Iris pigment epithelial cell (primary cell): ENCODE results near the gene ANTXR2.

Experiments used
- DNase-seq: peaks from one replicate; pipeline ENCODE4 v3.0.0-alpha.2; 2011; ENCODE audit warnings: low read depth

The ANTXR2 gene

DNA sequence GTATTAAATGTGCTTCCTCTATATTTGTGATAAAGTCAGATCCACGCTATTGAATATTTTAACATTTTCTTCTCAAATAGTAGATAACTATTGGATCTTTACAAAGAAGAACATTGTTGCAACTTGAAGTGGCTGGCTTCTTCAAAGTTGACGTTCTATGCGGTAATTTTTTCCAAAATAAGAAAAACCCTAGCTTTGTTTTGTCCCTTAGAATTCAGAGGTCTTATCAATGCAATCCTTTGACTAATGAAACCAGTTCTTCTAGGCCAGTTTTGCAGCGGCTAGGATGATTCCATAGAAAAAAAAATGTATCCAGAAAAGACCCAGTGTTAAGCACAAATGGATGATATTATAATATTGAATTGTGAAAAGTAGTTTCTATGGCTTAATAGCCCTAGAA, 89.6 kb downstream of the ANTXR2 start:
- DNase-seq = no peak

DNA sequence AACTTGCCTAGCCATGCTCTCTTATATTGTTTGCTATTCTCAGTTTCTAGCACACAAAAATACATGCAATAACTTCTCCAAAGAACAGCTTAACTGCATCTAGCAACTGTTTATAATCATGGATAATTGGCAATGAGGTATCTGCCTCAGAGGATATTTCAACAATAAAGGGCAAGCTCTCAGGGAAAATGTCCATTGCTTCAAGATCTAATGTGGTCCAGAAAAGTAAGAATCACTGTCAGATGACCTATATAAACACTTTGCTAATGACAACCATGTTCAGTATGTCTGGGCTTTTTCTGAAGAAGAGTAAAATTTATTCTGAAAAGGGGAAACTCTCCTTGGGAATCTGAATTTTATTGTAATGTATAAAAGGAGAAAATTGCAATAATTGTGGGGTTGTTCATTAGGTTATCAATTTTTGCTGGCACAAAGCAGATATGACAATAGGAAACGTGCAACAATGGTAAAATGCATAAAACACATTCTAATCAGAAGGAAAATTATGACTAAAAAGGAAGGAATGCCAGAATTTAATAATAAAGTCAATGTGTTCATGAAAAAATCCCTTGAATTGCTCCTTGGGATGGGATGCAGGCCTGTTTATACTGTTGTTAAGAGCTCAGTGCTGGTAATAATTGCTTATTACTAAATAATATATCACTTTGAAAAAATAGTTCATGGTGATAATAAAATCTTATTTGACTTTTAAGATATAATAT, 90.3 kb downstream of the ANTXR2 start:
- DNase-seq = peak; percentile 14

DNA sequence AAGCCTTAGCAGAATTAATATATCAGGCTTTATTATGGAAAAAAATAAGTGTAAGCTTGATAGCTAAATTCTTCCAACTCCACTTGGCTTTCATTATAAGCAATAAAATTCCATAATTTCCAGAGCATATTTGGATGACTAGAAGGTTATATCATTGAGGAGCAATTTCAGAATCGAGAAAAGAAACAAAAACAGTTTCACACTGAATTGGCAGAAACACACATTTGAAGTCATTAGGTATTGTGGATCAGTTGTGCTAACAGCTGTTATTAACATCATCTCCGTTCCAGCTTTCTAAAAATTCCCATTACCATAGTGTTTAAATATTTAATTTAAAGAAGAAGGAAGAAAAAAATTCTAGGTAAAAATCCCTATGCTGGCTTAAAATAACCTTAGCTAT, 92.6 kb downstream of the ANTXR2 start:
- DNase-seq = no peak

DNA sequence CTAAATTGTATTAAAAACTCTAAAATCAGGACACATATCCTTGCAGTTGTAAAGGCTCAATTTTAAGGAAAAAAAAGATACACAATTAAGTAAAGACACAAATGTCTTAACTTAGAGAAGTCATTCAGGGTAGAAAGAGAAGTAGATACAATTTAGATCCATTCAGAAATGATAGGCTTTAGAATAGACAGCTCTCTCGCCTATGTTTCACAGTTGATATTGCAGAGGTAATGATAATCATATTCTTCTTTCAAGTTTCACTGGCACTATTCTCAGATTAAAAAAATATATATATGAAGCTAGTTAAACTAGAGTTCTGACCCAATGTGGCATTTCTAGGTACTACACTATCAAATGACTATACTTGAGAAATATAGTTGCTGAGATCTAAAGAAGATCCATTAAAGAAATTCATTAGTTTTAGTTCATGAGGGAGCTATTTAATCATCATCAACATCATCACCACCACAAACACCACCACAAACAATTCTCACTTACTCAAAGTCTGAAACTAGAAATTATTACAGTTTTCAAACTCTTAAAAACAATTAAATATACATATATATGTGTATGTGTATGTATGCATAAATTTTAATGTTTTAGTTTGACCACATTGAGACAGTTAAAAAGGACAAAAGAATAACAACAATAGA, 93.1 kb downstream of the ANTXR2 start:
- DNase-seq = no peak

DNA sequence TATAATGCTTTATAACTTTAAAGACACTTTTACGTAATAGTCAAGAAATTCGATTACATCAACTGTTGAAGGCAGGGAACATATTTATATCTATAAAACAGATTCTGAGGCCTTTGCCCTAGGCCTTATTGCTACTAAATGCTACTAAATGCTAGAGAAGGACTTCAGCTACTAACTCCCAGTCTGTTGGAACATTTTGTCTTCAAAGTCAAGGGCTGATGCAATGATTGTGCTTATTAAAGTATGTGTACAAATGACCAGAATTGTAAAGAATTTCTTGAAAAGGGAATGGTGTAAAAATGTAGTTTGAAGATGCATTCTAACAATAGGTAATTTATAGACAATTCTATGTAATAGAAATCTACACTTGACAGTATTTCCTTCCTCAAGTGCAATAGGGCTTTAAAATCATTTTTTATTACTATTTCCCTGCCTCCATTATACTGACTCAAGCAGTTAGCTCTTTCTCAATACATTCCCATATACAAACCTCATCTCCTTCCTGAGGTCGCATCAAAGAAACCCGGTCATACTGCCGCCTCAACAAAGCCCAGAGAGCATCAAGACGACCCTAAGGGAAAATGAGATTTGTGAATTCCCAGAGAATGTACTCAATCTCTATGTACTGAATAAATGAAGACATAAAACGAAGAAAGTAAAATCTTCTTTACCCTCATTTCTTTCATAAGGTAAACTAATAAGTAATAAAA, 95.7 kb downstream of the ANTXR2 start:
- DNase-seq = peak; percentile 77

DNA sequence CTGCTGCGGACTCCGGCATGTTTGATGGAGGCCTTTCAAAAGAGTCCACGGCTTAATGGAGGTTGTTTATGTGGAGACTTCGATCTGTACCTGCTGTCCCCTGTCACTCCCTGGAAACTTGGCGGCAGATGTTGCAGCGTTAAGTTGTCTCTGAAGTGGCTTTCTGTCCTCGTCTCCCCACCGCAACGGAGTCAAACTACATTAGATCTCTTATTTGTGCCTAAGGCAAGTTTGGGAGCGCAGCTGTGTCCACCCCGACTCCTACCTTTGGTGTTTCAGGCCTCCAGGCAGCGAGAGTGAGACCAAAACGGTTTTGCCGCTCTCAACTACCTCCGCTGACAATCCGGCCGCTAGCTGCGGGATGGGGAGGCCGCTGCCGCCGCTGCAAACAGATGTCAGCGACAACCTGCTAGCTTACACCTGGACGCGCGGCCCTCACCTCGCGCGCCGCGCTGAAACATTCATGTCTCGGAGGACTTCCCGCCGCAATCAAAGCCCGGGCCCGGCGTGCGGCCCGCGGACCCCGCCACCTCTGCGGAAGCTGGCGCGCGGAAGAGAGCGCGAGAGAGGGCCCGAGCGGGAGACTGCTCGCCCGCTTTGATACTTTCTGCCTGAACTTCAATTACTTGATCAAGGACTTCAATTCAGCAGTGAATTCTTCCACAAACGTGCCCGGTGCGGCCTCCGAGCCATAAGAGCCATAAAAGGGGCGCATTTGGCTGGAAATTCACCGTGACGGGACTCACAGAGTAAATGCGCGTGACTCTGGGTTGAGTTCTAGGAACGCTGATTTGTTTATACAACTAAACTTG, 108.4 kb downstream of the ANTXR2 start:
- no peak for DNase-seq

DNA sequence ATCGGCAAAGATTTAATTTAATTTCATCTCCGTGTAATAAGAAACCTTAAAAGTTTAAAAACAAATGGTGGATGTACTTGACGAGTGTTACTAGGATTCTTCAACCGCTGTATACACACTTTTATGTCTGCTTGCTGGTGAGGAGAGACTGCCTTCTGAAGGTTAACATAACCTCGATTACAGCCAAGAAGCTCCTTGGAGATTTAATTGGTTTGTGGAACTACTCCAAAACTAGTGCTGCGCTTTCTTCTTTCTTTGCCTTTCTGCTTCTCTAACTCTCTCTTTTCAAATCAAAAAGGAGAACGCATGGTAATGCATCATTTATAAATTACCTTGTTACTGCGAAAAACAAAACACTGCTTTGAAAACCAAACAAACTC, 109.0 kb downstream of the ANTXR2 start:
- no peak for DNase-seq

DNA sequence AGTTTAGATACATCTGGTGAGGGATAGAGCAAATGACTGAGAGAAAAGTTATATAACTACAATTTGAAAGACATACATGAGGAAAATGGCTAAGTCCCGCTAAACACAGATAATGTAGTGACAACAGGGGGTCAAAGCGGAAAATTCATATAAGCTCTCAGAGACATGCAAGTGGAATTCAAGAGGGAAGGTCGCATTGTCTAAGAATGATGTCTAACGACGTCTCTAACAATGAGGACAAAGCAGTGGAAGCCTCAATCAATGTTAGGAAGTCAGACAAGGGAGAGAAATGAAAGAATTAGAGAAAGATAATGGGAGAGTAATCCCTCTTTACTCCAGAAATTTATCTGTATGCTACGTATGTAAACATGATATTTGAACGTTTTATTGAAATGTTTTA, 113.4 kb downstream of the ANTXR2 start:
- DNase-seq = no peak

DNA sequence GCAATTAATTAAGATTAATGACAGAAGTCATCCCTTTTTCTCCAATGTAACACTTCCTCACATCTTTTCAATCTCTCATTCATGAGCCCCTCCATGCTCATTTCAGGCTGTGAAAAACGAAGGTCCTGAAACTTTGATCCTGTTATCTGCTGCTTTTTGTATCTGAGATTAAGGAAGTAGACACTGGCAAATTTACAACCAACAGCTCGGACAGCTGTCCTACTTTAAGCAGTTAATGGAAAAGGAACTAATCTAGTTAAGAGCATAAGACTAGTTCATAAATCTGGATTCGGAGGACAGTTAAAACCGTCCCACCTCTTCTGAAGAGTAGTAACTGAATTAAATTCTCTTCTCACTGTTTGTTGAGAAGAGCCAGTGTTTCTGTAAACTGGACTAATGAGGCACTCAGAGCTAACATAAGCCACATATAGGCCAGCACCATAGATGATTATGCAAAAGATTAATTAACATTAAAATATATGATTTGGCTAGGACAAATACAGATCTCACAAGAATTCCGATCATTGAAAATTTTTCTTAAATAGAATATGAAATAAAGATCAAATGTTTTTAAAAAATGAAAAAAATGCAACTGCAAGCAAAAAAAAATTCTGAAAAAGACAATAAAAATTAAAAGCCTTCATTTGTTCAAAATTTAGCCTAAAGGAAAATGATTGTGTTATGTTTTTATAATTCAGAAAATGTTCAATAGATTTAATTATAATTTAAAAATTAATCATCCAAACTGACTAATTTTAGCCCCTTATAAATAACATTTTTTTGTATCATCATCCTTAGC, 114.4 kb downstream of the ANTXR2 start:
- no peak for DNase-seq

DNA sequence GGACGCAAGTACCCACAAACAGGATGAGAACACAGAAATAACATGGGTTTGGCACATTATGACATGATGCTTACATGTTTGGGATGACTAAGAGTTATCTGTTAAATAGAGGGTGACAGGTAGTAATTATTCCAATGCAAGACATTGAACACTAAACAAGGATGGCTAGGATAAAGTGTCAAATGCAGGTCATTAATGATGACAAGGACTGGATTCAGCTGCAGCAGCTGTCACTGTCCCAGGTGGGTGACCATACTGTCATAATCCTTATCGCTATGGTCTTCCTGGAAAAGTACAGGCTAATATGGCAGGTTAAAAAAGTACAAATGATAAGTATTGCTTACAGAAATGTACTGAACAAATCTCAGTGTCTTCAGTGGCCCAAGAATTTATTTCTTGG, 123.9 kb downstream of the ANTXR2 start:
- DNase-seq = no peak

DNA sequence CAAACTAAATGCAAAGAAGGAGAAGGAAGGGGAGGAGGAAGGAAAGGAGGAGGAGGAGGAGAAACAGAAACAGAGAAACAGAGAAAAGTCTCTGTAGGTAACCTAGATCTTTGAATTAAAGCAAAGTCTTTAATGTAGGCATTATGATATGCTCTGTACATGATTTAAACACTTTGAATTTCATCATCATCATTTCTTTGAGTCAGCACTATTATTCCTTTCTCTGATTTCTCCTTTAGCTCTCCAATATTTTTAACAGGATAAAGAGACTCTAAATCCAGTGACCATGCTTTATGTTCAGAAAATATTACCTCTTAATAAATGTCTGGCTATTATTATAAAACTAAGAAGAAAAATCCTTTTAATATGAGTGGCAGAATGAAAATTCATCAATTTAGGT, 124.3 kb downstream of the ANTXR2 start:
- no peak for DNase-seq

DNA sequence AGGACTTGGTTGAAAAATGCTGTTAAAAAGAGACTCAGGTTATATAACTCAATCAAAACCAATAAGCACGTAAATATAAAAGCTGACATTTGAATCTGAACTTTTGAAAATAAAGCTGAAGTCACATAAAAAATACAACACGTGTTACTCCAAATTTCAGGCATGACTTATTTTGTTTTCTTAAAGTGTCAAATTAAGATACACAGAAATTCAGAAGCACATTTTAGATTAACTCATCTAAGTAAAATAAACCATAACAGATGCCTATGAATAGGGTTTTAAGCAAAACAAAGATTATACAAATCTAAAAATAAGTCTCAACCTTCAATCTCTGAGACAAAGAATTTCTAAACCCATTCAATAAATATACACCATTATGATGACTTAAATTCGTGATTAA, 124.8 kb downstream of the ANTXR2 start:
- no peak for DNase-seq

DNA sequence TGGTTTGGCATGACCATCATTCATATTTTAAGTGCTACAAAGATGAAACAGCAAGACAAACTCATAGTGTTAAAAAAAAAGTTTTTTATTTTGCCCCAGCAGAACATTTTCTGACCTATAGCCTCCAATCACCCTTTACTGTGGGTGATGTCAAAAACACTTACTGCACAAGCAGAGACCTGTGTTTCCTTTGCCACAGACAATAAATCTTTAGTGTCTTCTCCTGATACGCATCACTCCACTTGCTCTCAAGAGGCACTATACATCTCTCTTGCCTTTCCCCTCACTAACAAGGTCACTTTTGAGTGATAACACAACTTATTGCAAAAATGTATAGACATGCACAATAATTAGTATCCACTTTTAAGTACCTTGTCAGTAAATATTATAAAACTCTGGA, 125.6 kb downstream of the ANTXR2 start:
- DNase-seq = no peak

DNA sequence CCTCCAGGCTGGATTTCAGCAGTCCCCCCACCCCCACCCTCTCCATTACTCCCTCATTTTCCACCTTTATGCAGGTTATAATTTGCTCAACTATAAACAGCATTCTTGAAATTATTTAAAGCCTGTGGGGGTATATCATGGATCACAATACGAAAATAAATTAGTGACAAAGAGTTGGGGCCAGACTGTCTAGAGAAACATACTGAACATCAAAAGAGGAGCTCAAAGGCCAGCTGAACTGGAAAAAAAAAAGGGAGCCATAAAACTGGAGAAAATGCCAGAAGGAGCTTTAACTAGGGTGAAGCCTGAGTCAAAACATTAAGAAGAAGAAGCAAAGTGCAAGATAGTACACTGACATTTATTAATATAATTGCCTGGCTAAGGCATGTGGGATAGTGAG, 137.8 kb downstream of the ANTXR2 start:
- DNase-seq = no peak

DNA sequence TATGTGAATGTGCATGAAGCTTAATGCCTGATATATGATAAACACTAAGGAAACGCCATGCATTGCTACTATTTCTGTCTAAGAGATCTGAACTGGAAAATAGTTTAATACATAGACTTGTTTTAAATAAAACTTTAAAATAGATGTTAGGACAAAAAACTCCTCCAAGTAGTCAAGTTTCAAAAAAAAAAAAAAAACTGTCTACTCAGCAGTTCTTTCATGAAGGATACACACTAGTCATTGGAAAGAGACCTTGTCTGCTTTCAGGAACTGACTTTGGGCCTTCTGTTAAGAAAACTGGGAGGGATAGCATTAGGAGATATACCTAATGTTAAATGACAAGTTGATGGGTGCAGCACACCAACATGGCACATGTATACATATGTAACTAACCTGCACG, 138.4 kb downstream of the ANTXR2 start:
- DNase-seq = no peak

DNA sequence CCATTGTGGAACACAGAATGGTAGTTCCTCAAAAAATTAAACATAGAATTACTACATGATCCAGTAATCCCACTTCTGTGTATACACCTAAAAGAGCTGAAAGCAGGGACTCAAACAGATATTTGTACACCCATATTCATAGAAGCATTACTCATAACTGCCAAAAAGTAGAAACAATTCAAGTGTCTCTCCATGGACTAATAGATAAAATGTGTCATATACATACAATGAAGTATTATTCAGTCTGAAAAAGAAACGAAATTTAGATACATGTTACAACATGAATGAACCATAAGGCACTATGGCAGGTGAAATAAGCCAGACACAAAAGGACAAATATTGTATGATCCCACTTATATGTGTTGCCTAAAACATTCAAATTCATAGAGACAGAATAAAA, 145.1 kb downstream of the ANTXR2 start:
- no peak for DNase-seq

DNA sequence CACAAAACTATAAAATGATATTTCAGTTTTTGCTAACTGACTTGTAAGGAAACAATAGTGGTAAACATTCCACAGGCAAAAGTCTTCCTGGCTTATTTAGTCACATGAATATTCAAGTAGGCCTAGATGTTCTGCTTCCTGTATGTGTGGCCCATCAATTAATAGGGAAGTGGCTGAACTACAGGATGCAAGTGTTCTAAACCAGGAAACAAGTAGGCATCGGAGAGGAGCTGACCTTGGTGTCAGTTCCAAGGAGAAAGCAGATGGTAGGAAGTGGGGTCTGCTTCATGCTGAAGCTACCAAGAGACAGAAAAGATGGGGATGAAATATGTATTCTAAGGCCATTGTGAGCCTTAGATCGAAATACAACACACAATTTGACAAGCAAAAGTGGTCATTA, 149.7 kb downstream of the ANTXR2 start:
- DNase-seq = no peak

DNA sequence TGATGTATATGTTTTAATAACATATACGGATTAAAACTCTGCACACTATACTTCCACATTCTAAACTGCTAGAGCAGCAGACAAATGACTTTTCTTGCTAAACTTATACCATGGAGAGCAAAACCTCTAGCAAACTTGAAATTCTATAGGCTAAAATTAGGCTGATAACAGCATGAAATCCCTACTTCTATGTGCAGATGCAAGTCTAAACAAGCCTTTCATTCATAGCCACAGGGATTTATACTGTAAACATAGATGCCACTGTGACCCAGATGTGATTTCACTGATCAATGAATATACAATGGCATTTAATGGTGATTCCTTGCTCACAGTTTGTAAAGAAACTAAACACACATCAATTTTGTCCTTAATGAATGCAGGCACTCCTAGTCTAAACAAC, 151.0 kb downstream of the ANTXR2 start:
- no peak for DNase-seq

DNA sequence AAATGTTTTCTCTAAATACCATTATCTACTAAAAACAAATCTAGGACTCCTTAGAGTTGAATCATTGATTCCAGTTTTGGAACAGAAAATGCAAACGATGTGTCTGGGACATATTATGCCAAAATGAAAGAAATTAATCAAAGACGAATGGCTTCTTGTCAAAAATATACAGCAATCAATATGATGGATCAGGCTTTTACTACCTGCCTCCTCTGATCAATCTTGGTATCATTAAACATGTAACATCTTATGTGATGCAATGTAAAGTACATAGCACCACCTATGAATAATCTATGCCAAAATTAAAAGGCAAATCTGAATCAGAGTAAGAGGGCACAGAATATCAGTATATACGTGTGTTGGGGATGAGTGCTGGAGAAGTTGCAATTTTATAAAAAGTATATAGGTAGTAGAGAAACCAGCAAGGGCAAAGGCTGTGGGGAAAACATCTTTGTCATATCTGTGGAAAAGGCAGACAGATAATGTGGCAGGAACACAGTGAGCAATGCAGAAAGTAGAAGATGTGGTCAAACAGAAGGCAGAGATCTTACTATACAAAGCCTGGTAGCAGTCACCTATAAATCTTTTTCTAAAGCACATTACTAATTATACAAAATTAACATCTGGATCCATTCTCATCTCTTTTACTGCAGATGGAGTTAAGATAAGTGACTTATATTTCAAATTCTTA, 152.7 kb downstream of the ANTXR2 start:
- no peak for DNase-seq

DNA sequence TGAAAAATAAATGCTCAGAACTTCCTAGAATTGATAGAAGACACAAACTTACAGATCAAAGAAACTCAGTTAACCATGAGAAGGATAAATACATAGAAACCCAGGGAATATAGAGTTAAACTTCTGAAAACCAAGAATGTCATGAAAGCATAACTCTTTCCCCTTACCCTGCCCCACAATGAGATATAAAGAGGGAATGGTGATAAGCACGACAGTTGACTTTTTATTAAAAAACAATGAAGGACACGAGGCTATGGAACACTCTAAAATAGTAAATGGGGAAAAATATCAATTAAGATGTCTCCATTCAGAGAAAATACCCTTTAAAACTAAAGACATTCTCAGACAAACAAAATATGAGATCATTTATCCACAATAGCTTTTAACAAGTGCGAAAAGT, 154.7 kb downstream of the ANTXR2 start:
- DNase-seq = no peak

DNA sequence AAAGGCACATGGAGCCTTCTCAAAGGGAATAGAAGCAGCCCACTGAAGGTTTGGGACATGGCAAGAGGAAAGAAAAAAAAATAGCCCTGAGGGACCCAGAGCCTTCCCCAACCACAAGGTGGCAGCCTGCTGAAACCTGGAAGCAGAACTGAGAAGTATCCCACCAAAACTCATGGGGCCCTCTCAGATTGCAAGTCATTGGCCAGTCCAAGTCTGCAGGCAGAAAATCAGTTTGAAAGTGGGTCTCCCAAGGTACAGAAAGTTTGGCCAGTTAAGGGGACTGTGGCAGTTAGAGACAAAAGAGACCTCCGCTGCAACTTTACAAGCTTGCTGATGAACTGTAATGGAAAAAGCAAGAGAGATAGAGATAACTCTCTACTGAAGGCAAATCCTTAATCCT, 155.8 kb downstream of the ANTXR2 start:
- DNase-seq = peak; percentile 65
